HG03378 (cell line): ENCODE results near the gene MRPL14.
A peak's percentile ranks its signal among the peaks of the same experiment; 100 is the strongest.

Source experiments
- ATAC-seq: cut with Tn5 transposase; IDR thresholded peaks from one replicate; pipeline ENCODE4 v1.9.1; 2021; ENCODE audit warnings: mild to moderate bottlenecking, moderate library complexity; ENCODE audit not compliant: unreplicated experiment

MRPL14 gene

DNA sequence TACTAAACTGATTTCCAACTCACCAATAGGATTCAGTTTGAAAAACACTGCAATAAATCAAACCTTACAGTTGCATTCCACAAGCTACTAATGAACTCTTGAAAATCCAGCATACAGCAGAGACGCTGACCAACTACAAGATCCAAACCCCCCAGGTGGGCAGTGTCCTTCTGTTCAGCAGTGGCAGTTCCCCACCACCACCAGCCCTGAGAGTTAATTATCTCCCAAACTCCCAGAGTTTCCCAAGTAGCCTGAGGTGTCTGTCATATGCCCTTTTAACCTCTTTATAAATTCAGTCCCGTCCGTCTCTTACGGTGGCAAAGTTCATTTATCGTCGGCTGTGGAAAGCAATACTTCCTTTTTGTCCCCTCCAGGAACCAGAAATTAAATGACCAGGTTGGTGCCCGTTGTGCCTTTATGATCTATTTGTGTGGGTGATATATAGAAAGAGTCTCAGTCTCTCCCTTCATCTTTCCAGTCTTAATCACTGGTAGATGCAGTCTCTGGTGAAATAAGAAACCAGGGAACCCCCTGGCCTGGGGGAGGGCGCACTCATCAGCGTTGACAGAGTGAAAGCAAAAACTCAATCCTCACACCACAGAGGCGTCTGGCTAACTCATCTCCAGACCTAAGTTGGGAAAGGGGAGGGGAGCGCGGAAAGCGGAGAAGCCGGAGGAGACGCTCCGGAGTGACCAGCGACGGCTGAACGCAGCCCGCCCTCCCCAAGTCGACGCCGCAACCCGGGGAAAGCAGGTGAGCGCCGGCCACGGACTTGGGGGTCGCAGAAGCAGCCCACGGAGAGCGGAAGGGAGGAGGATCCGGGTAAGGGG is 717 bp downstream of the MRPL14 start:
- peak; percentile 52 for ATAC-seq

DNA sequence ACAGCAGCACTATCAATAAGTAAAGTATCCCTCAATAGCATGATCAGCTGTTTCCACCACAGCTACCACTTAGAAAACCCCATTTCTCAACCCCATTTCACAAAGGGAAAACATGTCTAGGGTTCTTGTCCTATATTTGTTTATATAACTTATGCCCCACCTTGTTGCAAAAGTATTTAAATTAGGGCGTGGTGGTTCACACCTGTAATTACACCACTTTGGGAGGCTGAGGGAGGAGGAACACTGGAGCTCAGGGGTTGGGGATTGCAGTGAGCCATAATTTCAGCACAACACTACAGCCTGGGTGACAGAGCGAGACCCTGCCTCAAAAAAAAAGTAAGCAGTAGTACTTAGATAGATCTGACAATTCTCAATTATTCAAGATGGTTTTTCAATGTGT is 3.7 kb downstream of the MRPL14 start:
- no peak for ATAC-seq

DNA sequence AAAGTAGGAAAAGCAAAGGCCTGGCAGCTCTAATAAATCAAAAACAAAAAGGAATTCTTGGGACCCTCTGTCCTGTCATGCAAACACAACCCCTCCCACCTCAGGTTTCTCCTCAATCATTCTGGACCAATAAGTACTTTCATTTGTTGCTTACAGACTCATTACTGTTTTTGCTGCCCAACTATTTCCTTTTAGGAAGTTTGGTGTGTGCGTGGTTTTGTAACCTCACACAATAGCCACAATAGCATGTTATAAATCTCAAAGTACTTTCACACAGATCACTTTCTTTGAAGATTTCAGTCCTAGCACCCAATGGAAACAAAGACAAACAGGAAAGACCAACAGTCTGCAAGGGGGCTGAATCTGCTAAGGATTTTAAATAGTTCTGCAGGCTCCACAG is 4.5 kb downstream of the MRPL14 start:
- no peak for ATAC-seq

DNA sequence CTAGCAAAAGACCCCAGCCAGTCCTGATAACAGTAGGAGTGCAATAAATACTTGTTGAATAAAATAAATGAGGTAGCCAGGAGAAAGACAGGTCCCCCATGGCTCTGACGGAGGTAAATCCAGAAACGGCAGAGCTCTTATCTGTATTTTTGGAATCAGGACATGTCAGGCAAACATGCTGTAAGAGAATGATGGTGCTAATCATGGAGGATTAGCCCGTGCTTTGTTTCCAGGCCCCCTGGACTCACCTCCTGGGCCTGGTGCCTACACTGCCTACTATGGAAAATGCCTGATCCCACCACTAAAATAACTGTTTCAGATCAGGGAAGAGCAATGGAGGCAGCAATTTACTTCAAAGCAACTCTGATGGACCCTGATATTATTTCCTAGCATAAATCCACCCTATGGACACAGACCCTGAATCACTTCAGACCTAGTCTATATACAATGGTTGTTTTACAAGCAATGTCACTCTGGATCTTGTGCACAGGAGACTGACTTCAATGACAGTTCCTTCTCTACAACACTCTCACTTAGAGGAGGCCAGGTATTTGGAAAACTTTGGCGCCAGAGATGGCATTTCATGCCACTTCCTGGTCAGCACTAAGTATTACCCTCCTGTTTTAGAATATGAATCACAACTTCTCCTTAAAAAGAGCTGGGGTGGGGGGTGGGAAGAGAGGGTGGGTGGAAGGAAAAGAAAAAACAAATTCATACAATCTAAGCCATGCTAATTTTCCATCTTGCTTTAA is 6.4 kb downstream of the MRPL14 start:
- ATAC-seq: no peak

DNA sequence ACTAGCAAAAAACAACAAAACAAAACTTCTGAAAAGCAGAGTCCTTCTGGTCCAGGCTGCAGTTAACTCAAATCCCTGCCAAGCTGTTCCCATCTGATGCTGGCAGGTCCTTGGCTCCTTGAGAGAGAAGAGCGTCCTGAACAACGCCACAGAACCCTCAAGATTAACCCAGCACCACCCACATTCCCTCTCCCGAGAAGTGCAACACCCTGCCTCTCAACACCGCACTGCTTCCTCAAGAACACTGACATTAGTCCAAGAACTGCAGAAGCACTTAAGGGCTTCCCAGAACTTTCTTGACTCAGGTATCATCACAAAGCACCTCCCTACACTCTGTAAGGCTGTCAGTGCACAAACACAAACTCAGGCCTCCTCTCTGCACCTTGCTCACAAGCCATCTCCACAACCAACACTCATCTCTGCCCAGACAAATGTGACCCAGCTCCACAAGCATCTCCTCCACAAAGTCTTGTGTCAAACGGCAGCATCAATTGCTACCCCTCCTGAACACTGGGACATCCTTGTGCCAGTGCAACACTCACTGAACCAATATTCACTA is 7.5 kb downstream of the MRPL14 start:
- ATAC-seq: no peak

DNA sequence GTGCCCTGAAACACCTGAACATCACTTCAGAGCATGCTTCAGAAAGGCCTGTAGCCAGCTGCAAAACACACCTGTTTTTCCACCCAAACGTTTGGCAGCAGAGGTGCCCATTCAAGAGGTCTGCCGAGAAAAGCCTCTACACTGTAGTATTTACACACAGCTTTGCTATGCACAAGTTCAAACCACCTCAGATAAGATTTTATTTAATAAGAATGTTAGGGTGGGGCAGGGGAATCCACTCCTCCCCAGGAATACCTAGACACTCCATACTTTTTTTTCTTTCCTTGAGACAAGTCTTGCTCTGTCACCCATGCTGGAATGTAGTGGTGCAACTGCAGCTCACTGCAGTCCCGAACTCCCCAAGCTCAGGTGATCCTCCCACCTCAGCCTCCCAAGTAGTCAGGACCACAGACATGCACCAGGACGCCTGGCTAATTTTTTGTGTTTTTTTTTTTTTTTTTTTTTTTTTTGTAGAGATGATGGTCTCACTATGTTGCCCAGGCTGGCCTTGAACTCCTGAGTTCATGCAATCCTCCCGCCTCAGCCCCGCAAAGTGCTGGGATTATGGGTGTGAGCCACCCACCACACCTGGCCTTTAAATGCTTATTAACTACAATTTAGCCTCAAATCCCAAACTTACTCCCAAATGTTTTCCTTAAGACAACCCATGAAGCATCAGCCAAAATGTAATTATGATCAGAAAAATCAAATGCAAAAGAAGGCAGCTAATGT is 9.7 kb downstream of the MRPL14 start:
- ATAC-seq: no peak

DNA sequence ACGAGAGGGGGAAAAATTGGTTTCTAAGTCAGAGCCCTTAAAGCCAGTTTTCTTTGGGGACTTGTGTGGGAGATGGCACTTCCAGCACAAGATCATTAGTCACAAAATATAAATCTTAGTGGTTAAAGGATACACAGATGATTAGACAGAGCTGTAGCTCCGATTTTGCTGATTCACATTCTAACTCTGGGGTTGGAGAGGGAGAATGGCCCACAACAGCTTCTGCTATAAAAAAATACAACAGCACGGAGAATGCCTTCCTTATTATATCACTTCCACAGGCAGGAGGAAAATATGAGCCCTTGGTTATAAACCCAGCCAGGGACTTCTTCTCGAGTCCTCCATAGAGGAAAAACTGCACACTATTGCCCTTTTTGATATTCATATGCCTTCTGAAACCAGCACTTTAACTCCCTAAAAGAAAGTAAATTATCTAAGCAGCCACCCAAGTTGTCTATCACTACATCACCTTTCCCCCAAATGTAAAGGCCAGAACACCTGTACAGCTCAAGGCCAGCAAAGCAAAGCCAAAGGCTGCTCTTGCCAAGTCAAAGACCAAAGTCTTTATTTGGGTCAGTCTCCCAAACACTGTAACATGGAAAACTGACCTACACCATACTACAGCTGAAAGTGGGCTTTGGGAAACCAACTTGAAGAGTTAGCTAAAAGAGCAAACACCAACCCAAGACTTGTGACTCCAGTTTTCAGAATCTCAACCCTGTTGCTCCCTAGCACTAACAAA is 10.4 kb downstream of the MRPL14 start:
- no peak for ATAC-seq

DNA sequence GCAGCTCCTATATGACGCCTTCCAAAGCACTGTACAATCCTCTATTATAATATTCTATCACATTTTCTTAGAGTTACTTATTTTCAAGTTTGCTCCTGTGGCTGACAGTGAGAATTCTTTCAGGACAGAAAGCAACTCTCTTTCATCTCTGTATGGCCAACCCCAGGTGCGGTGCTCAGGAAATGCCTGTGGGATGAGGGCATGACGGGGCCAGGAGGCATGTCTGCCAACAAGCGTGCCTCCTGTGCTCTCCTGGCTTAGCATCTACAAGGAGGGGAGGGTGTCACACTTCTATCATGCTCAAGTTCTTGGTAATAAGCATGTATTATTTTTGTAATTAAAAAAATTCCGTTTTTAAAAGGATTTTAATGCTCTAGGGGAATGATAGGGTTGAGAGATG is 11.4 kb downstream of the MRPL14 start:
- ATAC-seq: no peak

DNA sequence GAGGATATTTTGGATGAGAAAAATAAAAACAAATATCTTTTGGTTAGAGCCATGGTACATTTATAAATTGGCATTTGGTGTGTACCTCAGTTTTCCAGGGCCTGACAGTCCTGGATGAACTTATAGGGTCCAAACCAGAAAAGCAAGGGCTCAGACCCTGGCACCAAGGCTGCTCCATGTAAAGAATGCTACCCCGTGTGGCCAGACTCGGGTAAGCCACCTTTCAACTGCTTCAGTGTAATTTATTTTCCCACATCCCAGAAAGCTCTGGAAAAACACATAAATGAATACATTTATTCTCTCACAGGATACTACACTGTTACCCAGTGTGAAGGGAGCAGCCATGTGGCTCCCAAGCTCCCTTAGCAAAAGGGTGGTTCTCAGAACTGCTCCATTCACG is 13.8 kb downstream of the MRPL14 start:
- no peak for ATAC-seq

DNA sequence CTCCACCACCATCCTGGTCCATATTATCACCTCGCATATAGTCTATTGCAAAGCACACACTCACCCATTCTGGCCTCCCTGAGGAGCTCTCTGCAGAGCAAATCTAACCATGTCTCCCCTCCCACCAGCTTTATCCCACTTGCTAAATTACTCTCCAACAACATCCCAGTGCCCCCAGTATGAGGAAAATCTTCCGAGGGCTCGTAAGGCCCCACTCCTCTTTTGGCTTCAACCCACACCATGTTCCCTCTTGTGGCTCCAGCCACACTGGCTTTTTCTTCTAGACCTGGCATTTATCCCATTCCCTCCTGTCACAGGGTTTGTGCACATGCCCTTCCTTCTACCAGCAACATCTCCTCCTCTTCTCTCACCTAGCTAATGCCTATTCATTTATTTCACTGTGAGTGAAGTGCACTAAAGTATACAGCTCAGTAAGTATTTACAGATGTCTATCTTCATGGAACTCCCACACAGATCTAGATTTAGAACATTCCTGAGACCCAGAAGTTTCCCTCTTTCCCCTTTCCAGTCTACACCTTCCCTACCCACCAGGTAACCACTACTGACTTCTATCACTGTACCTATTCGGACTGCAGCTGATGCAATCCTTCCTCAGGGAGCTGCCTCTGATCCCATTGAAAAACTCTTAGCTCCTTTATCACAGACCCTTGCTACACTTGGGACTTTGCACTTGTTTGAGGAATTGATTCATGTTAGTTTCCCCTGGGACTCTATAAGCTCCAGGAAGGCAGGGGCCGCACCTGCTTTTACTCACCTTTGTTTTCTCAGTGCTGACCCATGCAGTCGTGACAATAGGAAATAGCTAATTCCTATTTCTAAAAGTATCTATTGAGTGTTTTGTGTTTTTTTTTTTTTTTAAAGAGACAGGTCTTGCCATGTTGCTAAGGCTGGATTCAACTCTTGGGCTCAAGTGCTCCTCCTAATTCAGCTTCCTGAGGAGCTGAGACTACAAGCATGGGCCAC is 15.5 kb downstream of the MRPL14 start:
- no peak for ATAC-seq

DNA sequence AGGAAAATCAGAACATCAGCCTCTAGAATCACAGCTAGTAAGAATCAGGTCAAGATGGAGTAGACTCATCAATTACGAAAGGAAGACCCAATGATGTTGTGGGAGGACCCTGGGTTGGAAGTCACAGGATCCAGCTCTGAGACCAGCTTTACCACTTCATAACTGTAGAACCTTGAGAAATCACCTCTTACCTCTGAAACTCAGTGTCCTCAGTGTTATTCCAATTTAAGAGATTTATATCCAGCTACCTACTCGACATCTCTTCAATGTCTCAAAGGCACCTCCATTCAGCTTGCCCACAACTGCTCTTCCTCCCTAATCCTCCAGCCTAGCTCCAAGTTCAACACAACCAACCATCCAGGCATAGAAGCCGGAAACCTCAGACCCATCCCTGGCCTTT is 16.3 kb downstream of the MRPL14 start:
- ATAC-seq: no peak

DNA sequence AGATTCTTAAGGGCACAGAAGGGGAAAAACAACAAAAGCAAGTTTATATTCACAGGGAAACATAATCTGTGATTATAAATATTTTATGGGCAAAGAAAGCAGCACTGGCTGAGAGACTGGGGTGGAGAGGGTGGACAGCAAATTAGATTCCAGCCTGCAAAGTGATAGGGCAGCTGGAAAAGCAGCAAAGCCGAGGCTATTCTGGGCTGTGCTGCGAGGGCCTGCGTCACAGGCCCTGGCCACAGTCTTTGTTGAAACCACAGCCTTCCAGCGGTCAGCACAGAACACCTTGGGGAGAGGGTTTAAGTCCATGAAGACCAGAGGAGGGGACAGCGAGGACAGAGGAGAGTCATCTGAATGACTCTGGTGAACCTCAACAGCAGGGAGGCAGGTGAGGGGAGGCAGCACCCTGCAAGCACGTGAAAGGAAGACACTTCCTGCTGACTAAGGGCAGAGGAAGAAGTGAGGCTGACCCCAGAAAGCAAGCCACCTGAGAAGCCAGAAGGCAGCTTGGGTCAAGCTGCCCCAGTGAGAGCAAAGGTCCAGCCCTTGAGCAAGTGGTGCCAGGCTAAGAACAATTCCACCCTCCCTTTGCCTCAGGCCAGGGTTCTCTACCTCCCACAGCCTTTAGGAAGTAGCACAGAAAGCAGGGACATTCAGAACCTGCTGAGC is 17.1 kb downstream of the MRPL14 start:
- no peak for ATAC-seq

DNA sequence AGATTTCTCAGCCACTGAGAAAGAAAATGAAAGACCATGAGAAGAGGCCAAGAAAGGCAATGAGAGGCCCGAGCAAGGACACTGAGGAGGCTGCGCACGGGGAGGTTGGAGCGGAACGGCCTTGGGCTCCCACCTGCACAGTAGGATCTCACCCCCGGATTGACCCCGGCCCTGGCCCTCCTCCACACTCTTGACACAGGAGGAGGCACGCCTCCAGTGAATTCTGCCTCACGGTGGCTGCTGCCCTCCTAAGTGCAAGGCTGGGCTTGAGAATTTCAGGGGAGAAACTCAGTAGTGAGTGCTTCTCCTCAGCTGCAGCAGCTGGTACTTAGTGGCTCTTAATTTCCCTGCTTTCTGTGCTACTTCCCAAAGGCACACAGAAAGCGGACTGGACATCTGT is 18.0 kb downstream of the MRPL14 start:
- no peak for ATAC-seq

DNA sequence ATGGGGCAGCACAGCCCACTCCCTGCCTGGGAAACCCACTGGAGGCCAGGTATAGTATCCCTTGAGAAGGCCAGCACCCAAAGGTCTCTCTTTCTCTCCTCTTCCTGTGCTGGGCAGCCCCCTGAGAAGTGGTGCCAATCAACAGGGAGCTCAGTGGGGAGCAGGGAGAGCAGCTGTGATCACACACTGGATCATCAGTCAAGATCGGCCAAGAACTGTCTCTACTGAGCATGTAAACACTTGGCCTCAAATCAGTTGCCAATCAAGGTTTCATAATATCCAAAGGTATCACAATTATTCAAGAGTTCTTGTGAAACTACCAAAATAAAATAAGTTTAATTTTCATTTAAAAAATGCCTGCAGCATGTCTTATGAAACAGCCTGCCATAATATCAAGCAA is 18.8 kb downstream of the MRPL14 start:
- no peak for ATAC-seq

DNA sequence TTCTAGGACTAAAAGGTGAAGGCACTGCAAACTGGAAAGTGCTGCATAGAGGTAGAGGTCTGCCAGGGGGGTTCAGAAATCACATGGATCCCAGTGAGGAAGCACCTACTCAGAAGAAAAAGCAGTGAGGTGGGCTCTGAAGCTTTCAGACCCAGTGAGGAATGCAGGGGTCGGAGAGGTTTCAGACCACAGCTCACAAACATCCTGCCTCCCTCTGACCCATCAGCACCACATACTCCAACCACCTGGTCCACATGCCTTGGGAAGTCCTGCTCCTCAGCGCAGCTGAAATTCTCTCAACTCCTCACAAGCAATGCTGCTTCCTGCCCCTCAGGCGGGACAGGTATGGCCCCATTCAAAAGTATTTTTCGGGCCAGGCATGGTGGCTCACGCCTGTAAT is 20.2 kb downstream of the MRPL14 start:
- no peak for ATAC-seq

DNA sequence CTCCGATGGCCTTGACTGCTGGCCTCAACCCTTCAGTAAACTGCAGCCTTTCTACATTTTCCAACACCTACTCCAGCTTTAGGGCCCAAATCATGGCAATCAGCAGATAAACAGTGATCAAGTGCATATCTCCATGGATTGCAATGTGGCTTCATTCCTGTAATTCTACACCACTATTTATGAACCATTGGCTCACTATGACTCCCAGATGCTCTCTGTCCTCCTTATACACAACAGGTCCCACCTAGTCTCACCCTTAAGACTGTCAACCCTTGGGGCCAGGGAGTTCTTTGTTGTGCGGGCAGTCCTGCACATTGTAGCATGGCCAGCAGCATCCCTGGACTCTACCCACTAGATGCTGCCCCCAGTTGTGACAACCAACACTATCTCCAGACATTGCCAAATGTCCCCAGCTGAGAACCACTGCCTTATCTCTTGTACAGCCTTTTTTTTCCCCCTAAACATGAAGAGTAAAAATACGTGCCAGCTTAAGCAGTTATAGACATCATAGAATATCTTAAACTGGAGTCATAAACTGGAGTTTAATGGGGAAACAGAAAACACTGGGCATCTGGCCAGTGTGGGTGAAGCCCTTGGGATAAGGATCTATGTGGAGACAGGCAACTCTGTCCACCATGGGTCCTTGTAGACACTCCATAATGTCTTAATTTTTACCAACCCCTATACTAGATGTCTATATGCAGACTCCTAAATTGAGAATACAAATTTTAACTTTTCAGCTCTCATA is 21.1 kb downstream of the MRPL14 start:
- no peak for ATAC-seq

DNA sequence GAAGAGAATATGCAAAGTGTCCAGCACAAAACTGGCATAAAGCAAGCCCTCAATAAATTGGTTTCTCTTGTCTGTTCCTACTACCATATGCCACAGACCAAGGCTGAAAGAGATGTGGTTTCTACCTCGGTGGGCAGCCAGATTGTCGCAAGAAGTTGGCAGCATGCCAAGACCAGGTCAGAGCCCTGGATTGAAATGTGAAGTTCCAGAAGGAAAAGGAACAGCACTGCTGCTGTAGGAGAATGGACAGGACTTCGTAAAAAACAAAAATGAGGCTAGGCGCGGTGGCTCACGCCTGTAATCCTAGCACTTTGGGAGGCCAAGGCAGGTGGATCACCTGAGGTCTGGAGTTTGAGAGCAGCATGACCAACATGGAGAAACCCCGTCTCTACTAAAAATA is 22.1 kb downstream of the MRPL14 start:
- ATAC-seq: no peak

DNA sequence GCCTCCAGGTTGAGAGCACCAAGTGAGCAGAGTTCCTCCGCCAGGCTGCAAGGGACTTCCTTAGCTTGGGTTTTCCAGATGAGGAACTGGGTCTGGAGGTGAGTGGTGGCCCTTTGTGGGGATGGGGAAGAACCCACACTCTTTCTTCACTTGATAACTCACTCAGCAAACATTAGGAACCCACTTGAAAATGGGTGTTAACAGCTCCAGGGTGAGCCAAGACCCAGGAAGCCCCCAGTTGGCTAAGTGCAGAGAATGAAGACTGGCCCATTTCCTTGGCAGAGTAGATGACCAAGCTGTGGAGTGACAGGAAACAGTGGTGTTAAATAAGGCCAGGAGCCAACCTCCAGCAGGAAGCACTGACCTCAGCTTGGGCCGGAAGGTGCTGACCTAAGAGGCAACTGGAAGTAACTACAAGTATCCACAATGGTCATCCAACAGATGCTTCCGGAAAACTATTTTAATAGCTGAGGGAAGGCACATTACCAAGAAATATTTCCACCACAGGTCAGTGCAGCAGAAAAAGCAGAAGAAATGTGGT is 22.7 kb downstream of the MRPL14 start:
- ATAC-seq: no peak
